ENCODE data around the gene TGFBR3. TPM values are rescaled to one million over a fixed set of nuclear protein-coding genes. Genes with fewer than 3 reads are reported as not detected.

Gene TGFBR3
- total and polyA plus RNA-seq, 2 of the 13 experiments (the other 11 are each of a cell fraction or from before 2014, with no cell fraction given): 76.5 to 195 TPM

DNA sequence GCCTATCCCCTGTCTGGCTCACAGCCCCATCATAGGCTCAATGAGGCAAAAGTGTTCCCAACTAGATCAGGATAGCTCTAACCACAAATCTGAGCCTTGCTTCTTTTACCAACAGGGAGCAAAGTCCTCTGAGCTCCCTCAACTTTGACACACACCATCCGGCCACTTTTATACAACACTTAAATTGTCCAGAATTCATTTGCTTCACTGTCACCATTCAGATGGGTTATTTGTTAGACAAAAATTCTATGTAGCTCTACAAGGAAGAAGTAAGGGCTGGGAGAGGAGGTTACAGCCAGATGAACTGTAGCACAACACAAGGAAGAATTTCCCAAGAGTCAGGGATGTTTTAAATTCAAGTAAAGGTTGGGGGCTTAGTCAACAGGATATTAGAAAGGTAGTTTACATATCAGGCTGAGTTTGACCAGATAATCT, 50.8 kb downstream of the TGFBR3 start (continued):
- TF ChIP-seq, protein P1, sequence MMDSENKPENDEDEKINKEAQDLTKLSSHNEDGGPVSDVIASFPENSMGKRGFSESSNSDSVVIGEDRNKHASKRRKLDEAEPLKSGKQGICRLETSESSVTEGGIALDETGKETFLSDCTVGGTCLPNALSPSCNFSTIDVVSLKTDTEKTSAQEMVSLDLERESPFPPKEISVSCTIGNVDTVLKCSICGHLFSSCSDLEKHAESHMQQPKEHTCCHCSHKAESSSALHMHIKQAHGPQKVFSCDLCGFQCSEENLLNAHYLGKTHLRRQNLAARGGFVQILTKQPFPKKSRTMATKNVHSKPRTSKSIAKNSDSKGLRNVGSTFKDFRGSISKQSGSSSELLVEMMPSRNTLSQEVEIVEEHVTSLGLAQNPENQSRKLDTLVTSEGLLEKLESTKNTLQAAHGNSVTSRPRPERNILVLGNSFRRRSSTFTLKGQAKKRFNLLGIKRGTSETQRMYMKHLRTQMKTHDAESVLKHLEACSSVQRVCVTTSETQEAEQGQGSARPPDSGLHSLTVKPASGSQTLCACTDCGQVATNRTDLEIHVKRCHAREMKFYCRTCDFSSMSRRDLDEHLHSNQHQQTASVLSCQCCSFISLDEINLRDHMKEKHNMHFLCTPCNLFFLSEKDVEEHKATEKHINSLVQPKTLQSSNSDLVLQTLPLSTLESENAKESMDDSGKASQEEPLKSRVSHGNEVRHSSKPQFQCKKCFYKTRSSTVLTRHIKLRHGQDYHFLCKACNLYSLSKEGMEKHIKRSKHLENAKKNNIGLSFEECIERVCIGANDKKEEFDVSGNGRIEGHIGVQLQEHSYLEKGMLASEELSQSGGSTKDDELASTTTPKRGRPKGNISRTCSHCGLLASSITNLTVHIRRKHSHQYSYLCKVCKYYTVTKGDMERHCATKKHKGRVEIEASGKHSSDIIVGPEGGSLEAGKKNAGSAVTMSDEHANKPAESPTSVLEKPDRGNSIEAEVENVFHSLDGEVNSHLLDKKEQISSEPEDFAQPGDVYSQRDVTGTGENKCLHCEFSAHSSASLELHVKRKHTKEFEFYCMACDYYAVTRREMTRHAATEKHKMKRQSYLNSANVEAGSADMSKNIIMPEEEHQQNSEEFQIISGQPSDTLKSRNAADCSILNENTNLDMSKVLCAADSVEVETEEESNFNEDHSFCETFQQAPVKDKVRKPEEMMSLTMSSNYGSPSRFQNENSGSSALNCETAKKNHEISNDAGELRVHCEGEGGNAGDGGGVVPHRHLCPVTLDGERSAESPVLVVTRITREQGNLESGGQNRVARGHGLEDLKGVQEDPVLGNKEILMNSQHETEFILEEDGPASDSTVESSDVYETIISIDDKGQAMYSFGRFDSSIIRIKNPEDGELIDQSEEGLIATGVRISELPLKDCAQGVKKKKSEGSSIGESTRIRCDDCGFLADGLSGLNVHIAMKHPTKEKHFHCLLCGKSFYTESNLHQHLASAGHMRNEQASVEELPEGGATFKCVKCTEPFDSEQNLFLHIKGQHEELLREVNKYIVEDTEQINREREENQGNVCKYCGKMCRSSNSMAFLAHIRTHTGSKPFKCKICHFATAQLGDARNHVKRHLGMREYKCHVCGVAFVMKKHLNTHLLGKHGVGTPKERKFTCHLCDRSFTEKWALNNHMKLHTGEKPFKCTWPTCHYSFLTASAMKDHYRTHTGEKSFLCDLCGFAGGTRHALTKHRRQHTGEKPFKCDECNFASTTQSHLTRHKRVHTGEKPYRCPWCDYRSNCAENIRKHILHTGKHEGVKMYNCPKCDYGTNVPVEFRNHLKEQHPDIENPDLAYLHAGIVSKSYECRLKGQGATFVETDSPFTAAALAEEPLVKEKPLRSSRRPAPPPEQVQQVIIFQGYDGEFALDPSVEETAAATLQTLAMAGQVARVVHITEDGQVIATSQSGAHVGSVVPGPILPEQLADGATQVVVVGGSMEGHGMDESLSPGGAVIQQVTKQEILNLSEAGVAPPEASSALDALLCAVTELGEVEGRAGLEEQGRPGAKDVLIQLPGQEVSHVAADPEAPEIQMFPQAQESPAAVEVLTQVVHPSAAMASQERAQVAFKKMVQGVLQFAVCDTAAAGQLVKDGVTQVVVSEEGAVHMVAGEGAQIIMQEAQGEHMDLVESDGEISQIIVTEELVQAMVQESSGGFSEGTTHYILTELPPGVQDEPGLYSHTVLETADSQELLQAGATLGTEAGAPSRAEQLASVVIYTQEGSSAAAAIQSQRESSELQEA (CRISPR knock-in tag; IDR thresholded peaks at IDR 0.05; ENCODE audit: not compliant biosample characterization): no peak
- peak; percentile 32; the same call in 1 of the 2 replicates for TF ChIP-seq ELF3 (CRISPR knock-in tag; IDR thresholded peaks at IDR 0.05)
- TF ChIP-seq ELF1 (CRISPR knock-in tag; IDR thresholded peaks at IDR 0.05): no peak
- TF ChIP-seq GATAD1 (CRISPR knock-in tag; IDR thresholded peaks at IDR 0.05): no peak
- TF ChIP-seq RFXANK (CRISPR knock-in tag; IDR thresholded peaks at IDR 0.05): no peak
- TF ChIP-seq GATAD2A (CRISPR knock-in tag; IDR thresholded peaks at IDR 0.05): peak; percentile 65; the same call in 1 of the 2 replicates
- no peak for TF ChIP-seq RBFOX2 (IDR thresholded peaks at IDR 0.05; ENCODE audit: low read depth, low read length)
- no peak for TF ChIP-seq TBL1XR1 (IDR thresholded peaks at IDR 0.05; ENCODE audit: borderline replicate concordance, low read length, partially characterized antibody)
- TF ChIP-seq ZNF225 (CRISPR knock-in tag; IDR thresholded peaks at IDR 0.05): no peak
- no peak for TF ChIP-seq ZNF569 (CRISPR knock-in tag; IDR thresholded peaks at IDR 0.05; ENCODE audit: borderline replicate concordance)
- TF ChIP-seq POGZ (CRISPR knock-in tag; IDR thresholded peaks at IDR 0.05): 0 out of 2 replicates have a peak, but pooled peaks have one; percentile 37
- TF ChIP-seq, protein P2, sequence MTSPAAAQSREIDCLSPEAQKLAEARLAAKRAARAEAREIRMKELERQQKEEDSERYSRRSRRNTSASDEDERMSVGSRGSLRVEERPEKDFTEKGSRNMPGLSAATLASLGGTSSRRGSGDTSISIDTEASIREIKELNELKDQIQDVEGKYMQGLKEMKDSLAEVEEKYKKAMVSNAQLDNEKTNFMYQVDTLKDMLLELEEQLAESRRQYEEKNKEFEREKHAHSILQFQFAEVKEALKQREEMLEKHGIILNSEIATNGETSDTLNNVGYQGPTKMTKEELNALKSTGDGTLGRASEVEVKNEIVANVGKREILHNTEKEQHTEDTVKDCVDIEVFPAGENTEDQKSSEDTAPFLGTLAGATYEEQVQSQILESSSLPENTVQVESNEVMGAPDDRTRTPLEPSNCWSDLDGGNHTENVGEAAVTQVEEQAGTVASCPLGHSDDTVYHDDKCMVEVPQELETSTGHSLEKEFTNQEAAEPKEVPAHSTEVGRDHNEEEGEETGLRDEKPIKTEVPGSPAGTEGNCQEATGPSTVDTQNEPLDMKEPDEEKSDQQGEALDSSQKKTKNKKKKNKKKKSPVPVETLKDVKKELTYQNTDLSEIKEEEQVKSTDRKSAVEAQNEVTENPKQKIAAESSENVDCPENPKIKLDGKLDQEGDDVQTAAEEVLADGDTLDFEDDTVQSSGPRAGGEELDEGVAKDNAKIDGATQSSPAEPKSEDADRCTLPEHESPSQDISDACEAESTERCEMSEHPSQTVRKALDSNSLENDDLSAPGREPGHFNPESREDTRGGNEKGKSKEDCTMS (CRISPR knock-in tag; conservative IDR thresholded peaks at IDR 0.05): no peak
- TF ChIP-seq PLRG1 (conservative IDR thresholded peaks at IDR 0.05): no peak
- TF ChIP-seq, protein P3, sequence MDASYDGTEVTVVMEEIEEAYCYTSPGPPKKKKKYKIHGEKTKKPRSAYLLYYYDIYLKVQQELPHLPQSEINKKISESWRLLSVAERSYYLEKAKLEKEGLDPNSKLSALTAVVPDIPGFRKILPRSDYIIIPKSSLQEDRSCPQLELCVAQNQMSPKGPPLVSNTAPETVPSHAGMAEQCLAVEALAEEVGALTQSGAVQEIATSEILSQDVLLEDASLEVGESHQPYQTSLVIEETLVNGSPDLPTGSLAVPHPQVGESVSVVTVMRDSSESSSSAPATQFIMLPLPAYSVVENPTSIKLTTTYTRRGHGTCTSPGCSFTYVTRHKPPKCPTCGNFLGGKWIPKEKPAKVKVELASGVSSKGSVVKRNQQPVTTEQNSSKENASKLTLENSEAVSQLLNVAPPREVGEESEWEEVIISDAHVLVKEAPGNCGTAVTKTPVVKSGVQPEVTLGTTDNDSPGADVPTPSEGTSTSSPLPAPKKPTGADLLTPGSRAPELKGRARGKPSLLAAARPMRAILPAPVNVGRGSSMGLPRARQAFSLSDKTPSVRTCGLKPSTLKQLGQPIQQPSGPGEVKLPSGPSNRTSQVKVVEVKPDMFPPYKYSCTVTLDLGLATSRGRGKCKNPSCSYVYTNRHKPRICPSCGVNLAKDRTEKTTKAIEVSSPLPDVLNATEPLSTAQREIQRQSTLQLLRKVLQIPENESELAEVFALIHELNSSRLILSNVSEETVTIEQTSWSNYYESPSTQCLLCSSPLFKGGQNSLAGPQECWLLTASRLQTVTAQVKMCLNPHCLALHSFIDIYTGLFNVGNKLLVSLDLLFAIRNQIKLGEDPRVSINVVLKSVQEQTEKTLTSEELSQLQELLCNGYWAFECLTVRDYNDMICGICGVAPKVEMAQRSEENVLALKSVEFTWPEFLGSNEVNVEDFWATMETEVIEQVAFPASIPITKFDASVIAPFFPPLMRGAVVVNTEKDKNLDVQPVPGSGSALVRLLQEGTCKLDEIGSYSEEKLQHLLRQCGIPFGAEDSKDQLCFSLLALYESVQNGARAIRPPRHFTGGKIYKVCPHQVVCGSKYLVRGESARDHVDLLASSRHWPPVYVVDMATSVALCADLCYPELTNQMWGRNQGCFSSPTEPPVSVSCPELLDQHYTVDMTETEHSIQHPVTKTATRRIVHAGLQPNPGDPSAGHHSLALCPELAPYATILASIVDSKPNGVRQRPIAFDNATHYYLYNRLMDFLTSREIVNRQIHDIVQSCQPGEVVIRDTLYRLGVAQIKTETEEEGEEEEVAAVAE (CRISPR knock-in tag; IDR thresholded peaks at IDR 0.05; ENCODE audit: borderline replicate concordance): no peak
